Measurements from ENCODE around the gene SERPINI1. TPM values are rescaled to one million over a fixed set of nuclear protein-coding genes. Genes with fewer than 3 reads are reported as not detected.

Gene SERPINI1
- 19.1 TPM for polyA plus RNA-seq

- peaks cover 25 to 34% (median 32%) of the 10 kb centered on the region in 3 donors for H3K4me1 Mint-ChIP-seq
- no peaks in the 10 kb centered on the region for H3K27me3 Mint-ChIP-seq
- peaks cover 5% of the 10 kb centered on the region for H3K36me3 Mint-ChIP-seq
- H3K9me3 Mint-ChIP-seq: no peaks in the 10 kb centered on the region
- no peak within 1 kb of the TSS for H3K27ac Mint-ChIP-seq
- no peak within 1 kb of the TSS for H3K4me3 Mint-ChIP-seq
Observed at GRCh38 chr3:167735233-167736138, at the start of gene SERPINI1. TSS of gene SERPINI1 (plus strand) at chr3:167735721. CDS start at chr3:167789129, 53,408 bp downstream.

GRCh38 chr3:167691366-167691765 is 44.2 kb upstream of the SERPINI1 start:
- no peaks in the 10 kb centered on the region for H3K27me3 Mint-ChIP-seq
- no peaks in the 10 kb centered on the region for H3K9me3 Mint-ChIP-seq
- peaks cover 14% of the 10 kb centered on the region for H3K36me3 Mint-ChIP-seq
- H3K4me3 Mint-ChIP-seq: peak overlapping the region in 2 of 4 donors; percentile 60 to 88
- H3K4me1 Mint-ChIP-seq: peaks cover 14 to 17% (median 14%) of the 10 kb centered on the region in 3 donors
- H3K27ac Mint-ChIP-seq: peak overlapping the region in 1 of 3 donors; percentile 57

GRCh38 chr3:167694121-167694520 is 41.4 kb upstream of the SERPINI1 start:
- peak overlapping the region in 1 of 4 donors; percentile 49 for H3K4me3 Mint-ChIP-seq
- peaks cover 14 to 17% (median 14%) of the 10 kb centered on the region in 3 donors for H3K4me1 Mint-ChIP-seq
- H3K9me3 Mint-ChIP-seq: no peaks in the 10 kb centered on the region
- no peak overlapping the region for H3K27ac Mint-ChIP-seq
- H3K27me3 Mint-ChIP-seq: no peaks in the 10 kb centered on the region
- H3K36me3 Mint-ChIP-seq: peaks cover 8% of the 10 kb centered on the region

GRCh38 chr3:167700046-167700445 is 35.5 kb upstream of the SERPINI1 start:
- Mint-ChIP-seq H3K9me3 (no peaks in the 10 kb centered on the region), H3K4me1 (peaks cover 0 to 2% (median 0%) of the 10 kb centered on the region in 3 donors), H3K4me3 (no peak overlapping the region), H3K27ac (no peak overlapping the region), H3K36me3 (peaks cover 3% of the 10 kb centered on the region), H3K27me3 (no peaks in the 10 kb centered on the region)

GRCh38 chr3:167700926-167701325 is 34.6 kb upstream of the SERPINI1 start:
- Mint-ChIP-seq H3K4me3 (no peak overlapping the region), H3K27me3 (no peaks in the 10 kb centered on the region), H3K27ac (no peak overlapping the region), H3K4me1 (peaks cover 0 to 4% (median 0%) of the 10 kb centered on the region in 3 donors), H3K36me3 (peaks cover 1% of the 10 kb centered on the region), H3K9me3 (no peaks in the 10 kb centered on the region)

GRCh38 chr3:167705840-167706239 is 29.7 kb upstream of the SERPINI1 start:
- Mint-ChIP-seq H3K9me3 (no peaks in the 10 kb centered on the region), H3K27ac (no peak overlapping the region), H3K36me3 (no peaks in the 10 kb centered on the region), H3K27me3 (no peaks in the 10 kb centered on the region), H3K4me3 (no peak overlapping the region), H3K4me1 (peaks cover 0 to 12% (median 7%) of the 10 kb centered on the region in 3 donors)

- Mint-ChIP-seq H3K27ac (no peak overlapping the region), H3K36me3 (peaks cover 3% of the 10 kb centered on the region), H3K4me1 (peaks cover 20 to 33% (median 26%) of the 10 kb centered on the region in 3 donors), H3K9me3 (no peaks in the 10 kb centered on the region), H3K4me3 (no peak overlapping the region), H3K27me3 (no peaks in the 10 kb centered on the region)
Observed at GRCh38 chr3:167709690-167710089, 25.8 kb upstream of the SERPINI1 start.

GRCh38 chr3:167710552-167710951 is 25.0 kb upstream of the SERPINI1 start:
- Mint-ChIP-seq H3K4me3 (peak overlapping the region in 1 of 4 donors; percentile 59), H3K27ac (no peak overlapping the region), H3K27me3 (no peaks in the 10 kb centered on the region), H3K9me3 (no peaks in the 10 kb centered on the region), H3K36me3 (peaks cover 3% of the 10 kb centered on the region), H3K4me1 (peaks cover 27 to 37% (median 34%) of the 10 kb centered on the region in 3 donors)

GRCh38 chr3:167711439-167711838 is 24.1 kb upstream of the SERPINI1 start:
- no peaks in the 10 kb centered on the region for H3K27me3 Mint-ChIP-seq
- no peak overlapping the region for H3K4me3 Mint-ChIP-seq
- H3K4me1 Mint-ChIP-seq: peaks cover 28 to 41% (median 37%) of the 10 kb centered on the region in 3 donors
- peaks cover 3% of the 10 kb centered on the region for H3K36me3 Mint-ChIP-seq
- no peaks in the 10 kb centered on the region for H3K9me3 Mint-ChIP-seq
- no peak overlapping the region for H3K27ac Mint-ChIP-seq

GRCh38 chr3:167712445-167712844 is 23.1 kb upstream of the SERPINI1 start:
- peaks cover 25 to 37% (median 37%) of the 10 kb centered on the region in 3 donors for H3K4me1 Mint-ChIP-seq
- no peaks in the 10 kb centered on the region for H3K9me3 Mint-ChIP-seq
- no peak overlapping the region for H3K27ac Mint-ChIP-seq
- H3K4me3 Mint-ChIP-seq: peak overlapping the region in 2 of 4 donors; percentile 28 to 61
- peaks cover 3% of the 10 kb centered on the region for H3K36me3 Mint-ChIP-seq
- H3K27me3 Mint-ChIP-seq: no peaks in the 10 kb centered on the region

- H3K4me1 Mint-ChIP-seq: peaks cover 21 to 37% (median 34%) of the 10 kb centered on the region in 3 donors
- no peak overlapping the region for H3K27ac Mint-ChIP-seq
- H3K27me3 Mint-ChIP-seq: no peaks in the 10 kb centered on the region
- no peaks in the 10 kb centered on the region for H3K9me3 Mint-ChIP-seq
- peaks cover 7% of the 10 kb centered on the region for H3K36me3 Mint-ChIP-seq
- H3K4me3 Mint-ChIP-seq: no peak overlapping the region
Observed at GRCh38 chr3:167714871-167715270, 20.6 kb upstream of the SERPINI1 start.

- no peak overlapping the region for H3K4me3 Mint-ChIP-seq
- no peaks in the 10 kb centered on the region for H3K27me3 Mint-ChIP-seq
- H3K36me3 Mint-ChIP-seq: peaks cover 7% of the 10 kb centered on the region
- H3K27ac Mint-ChIP-seq: no peak overlapping the region
- no peaks in the 10 kb centered on the region for H3K9me3 Mint-ChIP-seq
- peaks cover 22 to 42% (median 42%) of the 10 kb centered on the region in 3 donors for H3K4me1 Mint-ChIP-seq
Observed at GRCh38 chr3:167716920-167717319, 18.6 kb upstream of the SERPINI1 start.

GRCh38 chr3:167718582-167718981 is 16.9 kb upstream of the SERPINI1 start:
- H3K9me3 Mint-ChIP-seq: no peaks in the 10 kb centered on the region
- no peak overlapping the region for H3K4me3 Mint-ChIP-seq
- H3K4me1 Mint-ChIP-seq: peaks cover 19 to 36% (median 33%) of the 10 kb centered on the region in 3 donors
- peaks cover 7% of the 10 kb centered on the region for H3K36me3 Mint-ChIP-seq
- H3K27me3 Mint-ChIP-seq: no peaks in the 10 kb centered on the region
- H3K27ac Mint-ChIP-seq: no peak overlapping the region

- H3K27ac Mint-ChIP-seq: no peak overlapping the region
- H3K4me1 Mint-ChIP-seq: peaks cover 33 to 44% (median 41%) of the 10 kb centered on the region in 3 donors
- peaks cover 5% of the 10 kb centered on the region for H3K36me3 Mint-ChIP-seq
- no peaks in the 10 kb centered on the region for H3K27me3 Mint-ChIP-seq
- no peaks in the 10 kb centered on the region for H3K9me3 Mint-ChIP-seq
- no peak overlapping the region for H3K4me3 Mint-ChIP-seq
Observed at GRCh38 chr3:167723025-167723512, 12.5 kb upstream of the SERPINI1 start.

GRCh38 chr3:167723872-167724271 is 11.6 kb upstream of the SERPINI1 start:
- Mint-ChIP-seq H3K27me3 (no peaks in the 10 kb centered on the region), H3K4me3 (no peak overlapping the region), H3K9me3 (no peaks in the 10 kb centered on the region), H3K4me1 (peaks cover 36 to 48% (median 44%) of the 10 kb centered on the region in 3 donors), H3K27ac (no peak overlapping the region), H3K36me3 (peaks cover 4% of the 10 kb centered on the region)

Measured in IgD-negative memory B cell (primary cell).